GM12878 (cell line): ENCODE measurements around the gene VWA8. TPM values are rescaled to one million over a fixed set of nuclear protein-coding genes. Genes with fewer than 3 reads are reported as not detected.

ENCODE experiments used
- BACH1 ChIP-seq: fragments of 450-650 bp; IDR thresholded peaks from 2 replicates; pipeline ENCODE4 v1.6.1; 2017; ENCODE audit warnings: mild to moderate bottlenecking, borderline replicate concordance
- BRCA1 ChIP-seq: IDR thresholded peaks from 2 replicates; pipeline ENCODE4 v1.6.1; 2011; ENCODE audit warnings: low read depth, low read length, improper control_type of control experiment
- CBX5 ChIP-seq: sonication (generic); IDR thresholded peaks from 2 replicates; pipeline ENCODE4 v1.6.1; 2016; ENCODE audit warnings: low read depth, moderate library complexity, mild to moderate bottlenecking, inconsistent platforms
- FOS ChIP-seq: IDR thresholded peaks from 3 replicates; pipeline ENCODE4 v1.6.1; 2011; ENCODE audit warnings: borderline replicate concordance; ENCODE audit not compliant: insufficient read length; ENCODE audit errors: extremely low read depth
- HCFC1 ChIP-seq: fragments of 150-350 bp; IDR thresholded peaks from 2 replicates; pipeline ENCODE4 v1.6.1; 2014; ENCODE audit warnings: low read length
- PML ChIP-seq: IDR thresholded peaks from 2 replicates; pipeline ENCODE4 v1.6.1; 2012; ENCODE audit warnings: low read length, inconsistent platforms
- POLR2AphosphoS2 ChIP-seq: IDR thresholded peaks from 2 replicates; pipeline ENCODE4 v1.6.1; 2011; ENCODE audit warnings: low read depth, mild to moderate bottlenecking, low read length, improper control_type of control experiment, moderate library complexity
- SP1 ChIP-seq: IDR thresholded peaks from one replicate; pipeline ENCODE4 v1.6.1; 2011; ENCODE audit warnings: low read depth, low read length
- SPI1 ChIP-seq: IDR thresholded peaks from 2 replicates; pipeline ENCODE4 v1.6.1; 2011; ENCODE audit warnings: low read depth, mild to moderate bottlenecking, low read length, moderate library complexity, borderline replicate concordance; ENCODE audit not compliant: insufficient read depth
- polyA plus RNA-seq, 11 experiments: library from polyadenylated mRNA; depleted of rRNA in 4 of 11; unstranded in 6 of 11; stranded (reverse) in 5 of 11; fragments of >200 nt; fragmentation: Nextera tagmentation in 4 of 11; fragmentation: Illumina TruSeq in 1 of 11; extraction: Ambion mirVana in 4 of 11; extraction: Trizol in 1 of 11; gene quantifications; 1 replicate in 1 of 11; 2 replicates in 10 of 11; pipeline versions ENCODE4 v1.2.1 to v1.2.3, GENCODE V29; 2011 to 2016; ENCODE audit warnings: inconsistent platforms in 2 of 11, missing spikeins in 2 of 11, low read depth in 1 of 11
- total RNA-seq, 4 experiments: library from RNA; depleted of rRNA in 3 of 4; stranded (reverse); fragments of >200 nt in 3 of 4; fragmentation: Illumina TruSeq in 1 of 4; extraction: Trizol in 1 of 4; gene quantifications; 2 replicates each; pipeline versions ENCODE4 v1.2.1 to v1.2.3, GENCODE V29; 2013 to 2021
- TF ChIP-seq, protein P1 (sequence below): fragments of 450-650 bp; IDR thresholded peaks from 2 replicates; pipeline ENCODE4 v1.6.1; 2016; ENCODE audit warnings: mild to moderate bottlenecking
- TF ChIP-seq, protein P2 (sequence below): IDR thresholded peaks from 2 replicates; pipeline ENCODE4 v1.6.1; 2011; ENCODE audit warnings: borderline replicate concordance, low read depth, mild to moderate bottlenecking, moderate library complexity, low read length; ENCODE audit not compliant: insufficient read depth, poor library complexity, severe bottlenecking

Gene VWA8
- total and polyA plus RNA-seq, 10 of the 15 experiments (the other 5 are each of a cell fraction or from before 2014, with no cell fraction given), result 3.0 to 21.8 (median 13.5) TPM

DNA sequence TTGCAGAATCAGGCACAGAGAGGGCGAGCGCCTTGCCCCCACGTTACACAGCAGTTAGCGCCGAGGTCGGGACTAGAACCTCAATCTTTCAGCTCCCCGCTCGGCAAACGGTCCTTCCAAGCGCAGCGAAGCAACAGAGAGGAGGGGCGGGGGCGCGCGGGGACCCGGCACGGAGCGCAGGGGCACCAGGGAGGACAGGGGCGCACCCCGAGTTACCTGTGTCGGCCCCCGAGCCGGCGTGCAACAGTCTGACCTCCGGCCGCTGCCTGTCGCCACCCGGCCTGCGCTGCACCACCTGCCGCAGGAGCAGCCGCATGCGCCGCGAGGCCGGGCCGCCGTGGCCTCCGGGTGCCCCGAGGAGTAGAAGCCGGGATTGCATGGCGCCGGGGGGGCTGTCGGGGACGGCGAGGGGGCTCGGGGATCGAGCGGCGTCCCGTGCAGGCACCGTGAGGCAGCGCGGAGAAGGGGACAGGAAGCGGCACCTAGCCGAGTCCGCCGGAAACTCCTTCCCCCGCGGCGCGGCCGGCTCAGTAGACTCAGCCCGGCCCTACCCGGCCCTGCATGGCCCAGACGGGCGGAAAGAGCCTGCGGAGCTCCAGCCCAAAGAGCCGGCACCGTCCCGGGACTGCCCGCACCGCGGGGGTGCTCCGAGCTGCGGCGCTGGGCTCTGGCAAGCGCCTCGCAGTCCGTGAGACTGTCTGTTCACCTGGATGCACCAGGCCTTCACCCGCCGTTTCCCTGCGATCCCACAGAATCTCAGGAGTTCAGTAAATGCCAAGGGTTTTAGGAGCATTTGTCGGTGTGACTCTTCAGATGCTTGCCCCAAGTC is at the start of gene VWA8 (continued):
- TF ChIP-seq HCFC1 (peak; percentile 69), SP1 (no peak), CBX5 (peak; percentile 96), FOS (no peak), SPI1 (no peak), BACH1 (no peak), BRCA1 (no peak), POLR2AphosphoS2 (peak; percentile 65; the same call in 1 of the 2 replicates), PML (peak; percentile 74; the same call in 1 of the 2 replicates)
- TF ChIP-seq, protein P1, sequence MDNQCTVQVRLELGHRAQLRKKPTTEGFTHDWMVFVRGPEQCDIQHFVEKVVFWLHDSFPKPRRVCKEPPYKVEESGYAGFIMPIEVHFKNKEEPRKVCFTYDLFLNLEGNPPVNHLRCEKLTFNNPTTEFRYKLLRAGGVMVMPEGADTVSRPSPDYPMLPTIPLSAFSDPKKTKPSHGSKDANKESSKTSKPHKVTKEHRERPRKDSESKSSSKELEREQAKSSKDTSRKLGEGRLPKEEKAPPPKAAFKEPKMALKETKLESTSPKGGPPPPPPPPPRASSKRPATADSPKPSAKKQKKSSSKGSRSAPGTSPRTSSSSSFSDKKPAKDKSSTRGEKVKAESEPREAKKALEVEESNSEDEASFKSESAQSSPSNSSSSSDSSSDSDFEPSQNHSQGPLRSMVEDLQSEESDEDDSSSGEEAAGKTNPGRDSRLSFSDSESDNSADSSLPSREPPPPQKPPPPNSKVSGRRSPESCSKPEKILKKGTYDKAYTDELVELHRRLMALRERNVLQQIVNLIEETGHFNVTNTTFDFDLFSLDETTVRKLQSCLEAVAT, result no peak
- TF ChIP-seq, protein P2, sequence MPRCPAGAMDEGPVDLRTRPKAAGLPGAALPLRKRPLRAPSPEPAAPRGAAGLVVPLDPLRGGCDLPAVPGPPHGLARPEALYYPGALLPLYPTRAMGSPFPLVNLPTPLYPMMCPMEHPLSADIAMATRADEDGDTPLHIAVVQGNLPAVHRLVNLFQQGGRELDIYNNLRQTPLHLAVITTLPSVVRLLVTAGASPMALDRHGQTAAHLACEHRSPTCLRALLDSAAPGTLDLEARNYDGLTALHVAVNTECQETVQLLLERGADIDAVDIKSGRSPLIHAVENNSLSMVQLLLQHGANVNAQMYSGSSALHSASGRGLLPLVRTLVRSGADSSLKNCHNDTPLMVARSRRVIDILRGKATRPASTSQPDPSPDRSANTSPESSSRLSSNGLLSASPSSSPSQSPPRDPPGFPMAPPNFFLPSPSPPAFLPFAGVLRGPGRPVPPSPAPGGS, result peak; percentile 54
